Ovary (tissue), 3 donors: ENCODE data around the gene FNDC11.

Experiments used
- POLR2A ChIP-seq: fragments of 450-650 bp; IDR thresholded peaks from one replicate; pipeline ENCODE4 v1.6.1; 2017; ENCODE audit warnings: antibody characterized with exemption, mild to moderate bottlenecking, moderate library complexity
- TF ChIP-seq, protein P1 (sequence below), 3 donors: fragments of 450-650 bp in 2 of 3; fragments of 200-600 bp in 1 of 3; IDR thresholded peaks; one replicate each; pipeline versions ENCODE4 v1.5.1 to v1.8.0; 2016 to 2022; ENCODE audit warnings: antibody characterized with exemption in 3 of 3, mild to moderate bottlenecking in 1 of 3
- donor health status: DM: no; HTN: no; CAD: no.

GRCh38 chr20:63553933-63554290, at the start of gene FNDC11:
- TF ChIP-seq, protein P1, sequence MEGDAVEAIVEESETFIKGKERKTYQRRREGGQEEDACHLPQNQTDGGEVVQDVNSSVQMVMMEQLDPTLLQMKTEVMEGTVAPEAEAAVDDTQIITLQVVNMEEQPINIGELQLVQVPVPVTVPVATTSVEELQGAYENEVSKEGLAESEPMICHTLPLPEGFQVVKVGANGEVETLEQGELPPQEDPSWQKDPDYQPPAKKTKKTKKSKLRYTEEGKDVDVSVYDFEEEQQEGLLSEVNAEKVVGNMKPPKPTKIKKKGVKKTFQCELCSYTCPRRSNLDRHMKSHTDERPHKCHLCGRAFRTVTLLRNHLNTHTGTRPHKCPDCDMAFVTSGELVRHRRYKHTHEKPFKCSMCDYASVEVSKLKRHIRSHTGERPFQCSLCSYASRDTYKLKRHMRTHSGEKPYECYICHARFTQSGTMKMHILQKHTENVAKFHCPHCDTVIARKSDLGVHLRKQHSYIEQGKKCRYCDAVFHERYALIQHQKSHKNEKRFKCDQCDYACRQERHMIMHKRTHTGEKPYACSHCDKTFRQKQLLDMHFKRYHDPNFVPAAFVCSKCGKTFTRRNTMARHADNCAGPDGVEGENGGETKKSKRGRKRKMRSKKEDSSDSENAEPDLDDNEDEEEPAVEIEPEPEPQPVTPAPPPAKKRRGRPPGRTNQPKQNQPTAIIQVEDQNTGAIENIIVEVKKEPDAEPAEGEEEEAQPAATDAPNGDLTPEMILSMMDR (IDR thresholded peaks at IDR 0.05): no peak
- no peak for TF ChIP-seq POLR2A
